Measurements from ENCODE around the gene TMEM236. TPM values are rescaled to one million over a fixed set of nuclear protein-coding genes. Genes with fewer than 3 reads are reported as not detected.

TMEM236 gene
- total and polyA plus RNA-seq, 8 donors = 0.21 to 2.8 (median 0.50) TPM

GRCh38 chr10:17764142-17764541 lies 12.1 kb downstream of the TMEM236 start:
- ATAC-seq (no peak), DNase-seq (no peak)
- intact Hi-C loops (cut with DNase I) = no loop called here

GRCh38 chr10:17765602-17766001 lies 13.6 kb downstream of the TMEM236 start:
- intact Hi-C loops (cut with DNase I) = no loop called here
- Histone ChIP-seq H3K36me3 (no peaks in the 10 kb centered on the region), H3K4me1 (no peaks in the 10 kb centered on the region), H3K9me3 (no peaks in the 10 kb centered on the region), H3K27ac (no peak overlapping the region), H3K27me3 (no peaks in the 10 kb centered on the region), H3K4me3 (no peak overlapping the region)
- ATAC-seq (no peak), DNase-seq (no peak)
- TF ChIP-seq CTCF (IDR thresholded peaks at IDR 0.05) = no peak

More at GRCh38 chr10:17764142-17764541, 12.1 kb downstream of the TMEM236 start:
- no peaks in the 10 kb centered on the region for H3K4me1 ChIP-seq
- no peak for TF ChIP-seq CTCF (IDR thresholded peaks at IDR 0.05)
- no peak overlapping the region for H3K4me3 ChIP-seq
- H3K36me3 ChIP-seq = no peaks in the 10 kb centered on the region
- no peaks in the 10 kb centered on the region for H3K9me3 ChIP-seq
- H3K27ac ChIP-seq = no peak overlapping the region
- no peaks in the 10 kb centered on the region for H3K27me3 ChIP-seq

GRCh38 chr10:17766731-17767130 lies 14.7 kb downstream of the TMEM236 start:
- intact Hi-C loops (cut with DNase I) = no loop called here
- no peaks in the 10 kb centered on the region for H3K27me3 ChIP-seq
- ATAC-seq (no peak), DNase-seq (no peak)
- H3K27ac ChIP-seq = no peak overlapping the region
- no peaks in the 10 kb centered on the region for H3K9me3 ChIP-seq
- peaks cover 0 to 3% of the 10 kb centered on the region in 2 donors for H3K4me1 ChIP-seq
- TF ChIP-seq CTCF (IDR thresholded peaks at IDR 0.05) = no peak
- no peaks in the 10 kb centered on the region for H3K36me3 ChIP-seq
- no peak overlapping the region for H3K4me3 ChIP-seq

GRCh38 chr10:17768496-17768895 lies 16.5 kb downstream of the TMEM236 start:
- H3K4me3 ChIP-seq = no peak overlapping the region
- no peak overlapping the region for H3K27ac ChIP-seq
- peaks cover 0 to 5% of the 10 kb centered on the region in 2 donors for H3K4me1 ChIP-seq
- H3K27me3 ChIP-seq = no peaks in the 10 kb centered on the region
- intact Hi-C loops (cut with DNase I) = no loop called here
- TF ChIP-seq CTCF (IDR thresholded peaks at IDR 0.05) = no peak
- H3K9me3 ChIP-seq = no peaks in the 10 kb centered on the region
- ATAC-seq (peak; percentile 59), DNase-seq (no peak)
- H3K36me3 ChIP-seq = no peaks in the 10 kb centered on the region

GRCh38 chr10:17768957-17769356 lies 17.0 kb downstream of the TMEM236 start:
- H3K4me3 ChIP-seq = no peak overlapping the region
- H3K27me3 ChIP-seq = no peaks in the 10 kb centered on the region
- no peaks in the 10 kb centered on the region for H3K9me3 ChIP-seq
- H3K4me1 ChIP-seq = peaks cover 0 to 5% of the 10 kb centered on the region in 2 donors
- no peaks in the 10 kb centered on the region for H3K36me3 ChIP-seq
- H3K27ac ChIP-seq = no peak overlapping the region
- no peak for TF ChIP-seq CTCF (IDR thresholded peaks at IDR 0.05)
- ATAC-seq = no peak
- DNase-seq = no peak
- intact Hi-C loops (cut with DNase I) = no loop called here

Measured in left lung (tissue), 10 donors.